Measurements from ENCODE around the gene EXTL1. TPM values are rescaled to one million over a fixed set of nuclear protein-coding genes. Genes with fewer than 3 reads are reported as not detected.

The EXTL1 gene
- total and polyA plus RNA-seq, 4 donors: 0.08 to 0.63 (median 0.31) TPM

DNA sequence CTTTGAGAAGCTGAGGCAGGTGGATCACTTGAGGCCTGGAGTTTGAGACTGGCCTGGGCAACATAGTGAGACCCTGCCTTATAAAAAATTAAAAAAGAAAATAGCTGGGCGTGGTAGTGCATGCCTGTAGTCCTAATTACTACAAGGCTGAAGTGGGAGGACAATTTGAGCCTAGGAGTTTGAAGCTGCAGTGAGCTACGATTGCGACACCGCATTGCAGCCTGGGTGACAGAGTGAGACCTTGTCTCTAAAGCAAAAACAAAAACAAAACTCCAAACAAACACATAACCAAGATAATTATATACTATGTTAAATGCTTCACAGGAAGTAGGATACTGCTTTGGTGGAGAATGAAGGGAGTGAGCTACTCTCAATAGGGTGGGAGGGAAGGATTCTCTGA, 18.3 kb upstream of the EXTL1 start:
- no peak overlapping the region for H3K9ac ChIP-seq (ENCODE audit: insufficient read depth in 1 of 2, low read length in 2 of 2)
- 85 to 87% methylated on average over 4 of the region's 4 CpGs for WGBS, 2 donors
- H3K27ac ChIP-seq (ENCODE audit: low read depth in 1 of 2, low read length in 1 of 2): no peak overlapping the region
- H3K36me3 ChIP-seq (ENCODE audit: control insufficient read depth in 4 of 4, insufficient read depth in 4 of 4, low read length in 4 of 4): no peaks in the 10 kb centered on the region
- H3K4me3 ChIP-seq: no peak overlapping the region
- H3K27me3 ChIP-seq (ENCODE audit: control insufficient read depth in 3 of 3, insufficient read depth in 3 of 3, low read length in 2 of 3): no peaks in the 10 kb centered on the region
- H3K4me1 ChIP-seq (ENCODE audit: control insufficient read depth in 5 of 5, insufficient read depth in 5 of 5, low read length in 5 of 5): peaks cover 0 to 6% (median 0%) of the 10 kb centered on the region in 5 donors
- DNase-seq: no peak
- H3K9me3 ChIP-seq (ENCODE audit: control insufficient read depth in 4 of 4, insufficient read depth in 3 of 4, low read length in 3 of 4): no peaks in the 10 kb centered on the region
- TF ChIP-seq, protein P1, sequence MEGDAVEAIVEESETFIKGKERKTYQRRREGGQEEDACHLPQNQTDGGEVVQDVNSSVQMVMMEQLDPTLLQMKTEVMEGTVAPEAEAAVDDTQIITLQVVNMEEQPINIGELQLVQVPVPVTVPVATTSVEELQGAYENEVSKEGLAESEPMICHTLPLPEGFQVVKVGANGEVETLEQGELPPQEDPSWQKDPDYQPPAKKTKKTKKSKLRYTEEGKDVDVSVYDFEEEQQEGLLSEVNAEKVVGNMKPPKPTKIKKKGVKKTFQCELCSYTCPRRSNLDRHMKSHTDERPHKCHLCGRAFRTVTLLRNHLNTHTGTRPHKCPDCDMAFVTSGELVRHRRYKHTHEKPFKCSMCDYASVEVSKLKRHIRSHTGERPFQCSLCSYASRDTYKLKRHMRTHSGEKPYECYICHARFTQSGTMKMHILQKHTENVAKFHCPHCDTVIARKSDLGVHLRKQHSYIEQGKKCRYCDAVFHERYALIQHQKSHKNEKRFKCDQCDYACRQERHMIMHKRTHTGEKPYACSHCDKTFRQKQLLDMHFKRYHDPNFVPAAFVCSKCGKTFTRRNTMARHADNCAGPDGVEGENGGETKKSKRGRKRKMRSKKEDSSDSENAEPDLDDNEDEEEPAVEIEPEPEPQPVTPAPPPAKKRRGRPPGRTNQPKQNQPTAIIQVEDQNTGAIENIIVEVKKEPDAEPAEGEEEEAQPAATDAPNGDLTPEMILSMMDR (IDR thresholded peaks at IDR 0.05; ENCODE audit: control extremely low read depth, extremely low read depth): no peak
- no peak for ATAC-seq (ENCODE audit: insufficient read depth, low FRiP score)

- no peak overlapping the region for H3K27ac ChIP-seq (ENCODE audit: low read depth in 1 of 2, low read length in 1 of 2)
- H3K9ac ChIP-seq (ENCODE audit: insufficient read depth in 1 of 2, low read length in 2 of 2): no peak overlapping the region
- no peak for DNase-seq
- peaks cover 0 to 1% (median 0%) of the 10 kb centered on the region in 5 donors for H3K4me1 ChIP-seq (ENCODE audit: control insufficient read depth in 5 of 5, insufficient read depth in 5 of 5, low read length in 5 of 5)
- no peaks in the 10 kb centered on the region for H3K9me3 ChIP-seq (ENCODE audit: control insufficient read depth in 4 of 4, insufficient read depth in 3 of 4, low read length in 3 of 4)
- no peaks in the 10 kb centered on the region for H3K36me3 ChIP-seq (ENCODE audit: control insufficient read depth in 4 of 4, insufficient read depth in 4 of 4, low read length in 4 of 4)
- H3K27me3 ChIP-seq (ENCODE audit: control insufficient read depth in 3 of 3, insufficient read depth in 3 of 3, low read length in 2 of 3): no peaks in the 10 kb centered on the region
- WGBS, 2 donors: 79 to 88% methylated on average over 2 of the region's 2 CpGs
- no peak overlapping the region for H3K4me3 ChIP-seq
- TF ChIP-seq, protein P1 (IDR thresholded peaks at IDR 0.05; ENCODE audit: control extremely low read depth, extremely low read depth): no peak
- no peak for ATAC-seq (ENCODE audit: insufficient read depth, low FRiP score)
Measured at GRCh38 chr1:26003756-26004155, 17.8 kb upstream of the EXTL1 start.

DNA sequence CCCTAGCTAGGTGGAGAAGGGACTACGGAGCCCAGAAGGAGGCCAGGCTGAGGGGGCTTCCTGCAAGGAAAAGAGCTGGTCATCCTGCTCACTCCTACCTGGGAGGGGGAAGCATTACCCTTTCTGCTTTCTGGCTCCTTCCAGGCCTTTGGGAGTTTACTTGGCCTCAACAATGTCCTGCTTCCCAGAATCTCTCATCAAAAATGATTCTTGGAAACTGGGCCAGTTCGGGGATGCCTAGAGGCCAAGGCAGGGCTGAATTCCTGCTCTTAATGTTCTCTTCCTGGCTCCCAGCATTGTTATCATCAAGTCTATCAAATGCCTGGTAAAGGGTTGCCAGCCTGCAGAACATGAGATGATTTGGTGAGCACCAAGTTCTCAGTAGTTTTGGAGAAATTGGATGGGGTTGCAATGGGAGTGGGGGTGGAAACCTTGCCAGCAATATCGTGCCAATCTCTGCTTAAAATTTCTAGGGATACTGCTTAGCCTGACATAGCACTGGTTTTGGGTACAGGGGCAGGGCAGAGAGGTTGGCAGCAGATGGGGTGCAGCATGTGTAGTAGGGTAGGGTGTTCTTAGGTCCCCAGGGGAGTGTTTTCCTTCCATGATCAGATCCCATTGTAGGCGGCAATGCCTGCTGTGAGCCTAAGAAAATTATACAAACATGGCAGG, 16.0 kb upstream of the EXTL1 start:
- H3K4me1 ChIP-seq (ENCODE audit: control insufficient read depth in 5 of 5, insufficient read depth in 5 of 5, low read length in 5 of 5): no peaks in the 10 kb centered on the region
- TF ChIP-seq, protein P1 (IDR thresholded peaks at IDR 0.05; ENCODE audit: control extremely low read depth, extremely low read depth): no peak
- DNase-seq (no peak), ATAC-seq (ENCODE audit: insufficient read depth, low FRiP score) (no peak)
- no peaks in the 10 kb centered on the region for H3K36me3 ChIP-seq (ENCODE audit: control insufficient read depth in 4 of 4, insufficient read depth in 4 of 4, low read length in 4 of 4)
- no peaks in the 10 kb centered on the region for H3K27me3 ChIP-seq (ENCODE audit: control insufficient read depth in 3 of 3, insufficient read depth in 3 of 3, low read length in 2 of 3)
- H3K27ac ChIP-seq (ENCODE audit: low read depth in 1 of 2, low read length in 1 of 2): no peak overlapping the region
- H3K9me3 ChIP-seq (ENCODE audit: control insufficient read depth in 4 of 4, insufficient read depth in 3 of 4, low read length in 3 of 4): no peaks in the 10 kb centered on the region
- H3K4me3 ChIP-seq: no peak overlapping the region
- WGBS, 2 donors: 75 to 79% methylated on average over 4 of the region's 4 CpGs
- no peak overlapping the region for H3K9ac ChIP-seq (ENCODE audit: insufficient read depth in 1 of 2, low read length in 2 of 2)

DNA sequence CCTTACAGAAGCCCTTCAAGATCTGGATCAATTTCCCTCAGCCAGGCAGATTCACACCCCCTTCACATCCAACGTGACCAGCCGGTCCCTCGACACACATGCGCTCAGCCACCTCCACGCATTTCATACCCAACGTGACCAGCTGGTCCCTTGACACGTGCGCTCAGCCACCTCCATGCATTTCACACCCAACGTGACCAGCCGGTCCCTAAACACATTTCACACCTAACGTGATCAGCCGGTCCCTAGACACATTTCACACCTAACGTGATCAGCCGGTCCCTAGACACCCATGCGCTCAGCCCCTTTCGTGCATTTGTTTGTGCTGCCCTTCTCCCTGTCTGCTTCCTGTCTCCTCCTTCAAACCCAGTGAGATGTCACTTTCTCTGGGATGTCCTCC, 14.9 kb upstream of the EXTL1 start:
- TF ChIP-seq, protein P1 (IDR thresholded peaks at IDR 0.05; ENCODE audit: control extremely low read depth, extremely low read depth): no peak
- H3K9ac ChIP-seq (ENCODE audit: insufficient read depth in 1 of 2, low read length in 2 of 2): no peak overlapping the region
- H3K4me3 ChIP-seq: no peak overlapping the region
- H3K27ac ChIP-seq (ENCODE audit: low read depth in 1 of 2, low read length in 1 of 2): no peak overlapping the region
- no peaks in the 10 kb centered on the region for H3K9me3 ChIP-seq (ENCODE audit: control insufficient read depth in 4 of 4, insufficient read depth in 3 of 4, low read length in 3 of 4)
- WGBS, 2 donors: 93% methylated on average over 16 of the region's 16 CpGs
- no peaks in the 10 kb centered on the region for H3K27me3 ChIP-seq (ENCODE audit: control insufficient read depth in 3 of 3, insufficient read depth in 3 of 3, low read length in 2 of 3)
- H3K36me3 ChIP-seq (ENCODE audit: control insufficient read depth in 4 of 4, insufficient read depth in 4 of 4, low read length in 4 of 4): no peaks in the 10 kb centered on the region
- no peaks in the 10 kb centered on the region for H3K4me1 ChIP-seq (ENCODE audit: control insufficient read depth in 5 of 5, insufficient read depth in 5 of 5, low read length in 5 of 5)
- DNase-seq: no peak
- no peak for ATAC-seq (ENCODE audit: insufficient read depth, low FRiP score)

Measured in lung (tissue), 12 donors.